GM21576 (cell line): Measurements from ENCODE around the gene C18orf63.
A peak's percentile ranks its signal among the peaks of the same experiment; 100 is the strongest.
"Not testable (repeated sequence)": the region's sequence is repeated elsewhere in the genome, so short reads cannot be mapped to it uniquely, and the experiment has no call there.

Experiments used
- ATAC-seq: cut with Tn5 transposase; IDR thresholded peaks from one replicate; pipeline ENCODE4 v1.9.1; 2021; ENCODE audit warnings: mild to moderate bottlenecking, moderate library complexity; ENCODE audit not compliant: unreplicated experiment

C18orf63 gene

GRCh38 chr18:74286106-74286855 lies 29.4 kb upstream of the C18orf63 start:
- no peak for ATAC-seq

- ATAC-seq = no peak
Measured at GRCh38 chr18:74286856-74287255, 28.8 kb upstream of the C18orf63 start.

- ATAC-seq = no peak
Measured at GRCh38 chr18:74288041-74288440, 27.6 kb upstream of the C18orf63 start.

- no peak for ATAC-seq
Measured at GRCh38 chr18:74288730-74289129, 26.9 kb upstream of the C18orf63 start.

GRCh38 chr18:74289137-74289536 lies 26.5 kb upstream of the C18orf63 start:
- no peak for ATAC-seq

GRCh38 chr18:74290021-74290420 lies 25.6 kb upstream of the C18orf63 start:
- no peak for ATAC-seq

- ATAC-seq = no peak
Measured at GRCh38 chr18:74290794-74291471, 24.7 kb upstream of the C18orf63 start.

- peak; percentile 3 for ATAC-seq
Measured at GRCh38 chr18:74291472-74291770, 24.2 kb upstream of the C18orf63 start.

- peak; percentile 99 for ATAC-seq
Measured at GRCh38 chr18:74291771-74292540, 23.7 kb upstream of the C18orf63 start, which contains the start of gene CYB5A. Gene CYB5A (minus strand): TSS chr18:74291963. CDS start chr18:74291875, 88 bp downstream.

GRCh38 chr18:74292541-74292858 lies 23.1 kb upstream of the C18orf63 start:
- no peak for ATAC-seq

- not testable (repeated sequence) for ATAC-seq
Measured at GRCh38 chr18:74292982-74293381, 22.7 kb upstream of the C18orf63 start.

GRCh38 chr18:74294526-74294925 lies 21.1 kb upstream of the C18orf63 start:
- no peak for ATAC-seq

GRCh38 chr18:74299162-74299561 lies 16.5 kb upstream of the C18orf63 start:
- no peak for ATAC-seq

- no peak for ATAC-seq
Measured at GRCh38 chr18:74299746-74300145, 15.9 kb upstream of the C18orf63 start.

GRCh38 chr18:74303306-74303705 lies 12.3 kb upstream of the C18orf63 start:
- no peak for ATAC-seq

- no peak for ATAC-seq
Measured at GRCh38 chr18:74303936-74304335, 11.7 kb upstream of the C18orf63 start.

- ATAC-seq = no peak
Measured at GRCh38 chr18:74310411-74310810, 5.2 kb upstream of the C18orf63 start.

GRCh38 chr18:74311000-74311399 lies 4.6 kb upstream of the C18orf63 start:
- no peak for ATAC-seq

- ATAC-seq = no peak
Measured at GRCh38 chr18:74314759-74315463, 728 bp upstream of the C18orf63 start.

- ATAC-seq = no peak
Measured at GRCh38 chr18:74316257-74317170, 875 bp downstream of the C18orf63 start.
